PFSK-1 (cell line): ENCODE data around the gene TOP2A.

Experiments used
- SIN3A ChIP-seq: IDR thresholded peaks from 2 replicates; pipeline ENCODE4 v1.6.1; 2012; ENCODE audit warnings: mild to moderate bottlenecking, low read length, moderate library complexity, borderline replicate concordance; ENCODE audit not compliant: insufficient read depth
- TAF1 ChIP-seq: IDR thresholded peaks from 2 replicates; pipeline ENCODE4 v1.6.1; 2012; ENCODE audit warnings: low read length, control low read depth, borderline replicate concordance; ENCODE audit not compliant: insufficient read depth

GRCh38 chr17:40355123-40355803 lies 62.4 kb downstream of the TOP2A start:
- no peak for TF ChIP-seq SIN3A
- no peak for TF ChIP-seq TAF1
